Breast epithelium (tissue), 4 donors: ENCODE results near the gene CEACAM3. TPM values are rescaled to one million over a fixed set of nuclear protein-coding genes. Genes with fewer than 3 reads are reported as not detected.
"Not testable (repeated sequence)": the region's sequence is repeated elsewhere in the genome, so short reads cannot be mapped to it uniquely, and the experiment has no call there.

Experiments used
- DNase-seq, 2 donors: peaks; one replicate each; pipeline ENCODE4 v3.0.0-alpha.2; 2019; ENCODE audit warnings: low spot score in 2 of 2
- H3K27ac ChIP-seq, 2 donors: fragments of 200-600 bp; sonication (generic) in 1 of 2; one replicate each; pipeline ENCODE4 v1.5.1; 2016 to 2019; ENCODE audit warnings: mild to moderate bottlenecking in 1 of 2
- H3K27me3 ChIP-seq, 2 donors: fragments of 200-600 bp; sonication (generic) in 1 of 2; one replicate each; pipeline versions ENCODE4 v1.5.1 to v1.6.0; 2017 to 2019; ENCODE audit warnings: control low read depth in 1 of 2, mild to moderate bottlenecking in 1 of 2
- H3K36me3 ChIP-seq: fragments of 200-600 bp; one replicate; pipeline ENCODE4 v1.5.1; 2019
- H3K4me1 ChIP-seq, 2 donors: fragments of 200-600 bp; sonication (generic); one replicate each; pipeline ENCODE4 v1.5.1; 2016 to 2019; ENCODE audit warnings: control low read depth in 1 of 2
- H3K4me3 ChIP-seq, 3 donors: fragments of 200-600 bp; sonication (generic); 1 replicate in 2 of 3; 2 replicates in 1 of 3; pipeline ENCODE4 v1.5.1; 2016 to 2019; ENCODE audit warnings: mild to moderate bottlenecking in 3 of 3, moderate library complexity in 2 of 3
- H3K9me3 ChIP-seq, 2 donors: fragments of 200-600 bp; sonication (generic) in 1 of 2; one replicate each; pipeline ENCODE4 v1.5.1; 2016 to 2019; ENCODE audit warnings: control low read depth in 1 of 2
- POLR2A ChIP-seq: fragments of 450-650 bp; IDR thresholded peaks from one replicate; pipeline ENCODE4 v1.6.1; 2016; ENCODE audit warnings: antibody characterized with exemption, mild to moderate bottlenecking, moderate library complexity
- POLR2AphosphoS5 ChIP-seq, 3 donors: sonication (generic); formaldehyde crosslinking; IDR thresholded peaks; one replicate each; pipeline ENCODE4 v1.6.1; 2017; ENCODE audit warnings: antibody characterized with exemption in 3 of 3
- intact Hi-C: fragments of 100-400 bp; cut with DNase I; formaldehyde crosslinking; loops from one replicate; pipeline ENCODE4 v1.15.1; 2023; ENCODE audit warnings: low total_unique reads
- total RNA-seq, 3 donors: library from RNA; depleted of rRNA; stranded (reverse); fragments of >200 nt; gene quantifications; one replicate each; pipeline ENCODE4 v1.1.0, GENCODE V29; 2016
- TF ChIP-seq, protein P1 (sequence below), 3 donors: fragments of 450-650 bp; IDR thresholded peaks; one replicate each; pipeline ENCODE4 v1.5.1; 2016 to 2017; ENCODE audit warnings: antibody characterized with exemption in 3 of 3, mild to moderate bottlenecking in 3 of 3, moderate library complexity in 3 of 3

The CEACAM3 gene
- total RNA-seq, 3 donors from 2014 or later: 0.64 TPM; not detected in 2

GRCh38 chr19:41784312-41784711 lies 12.1 kb upstream of the CEACAM3 start:
- Histone ChIP-seq H3K4me1 (no peaks in the 10 kb centered on the region), H3K36me3 (no peaks in the 10 kb centered on the region), H3K9me3 (no peaks in the 10 kb centered on the region), H3K27ac (peak overlapping the region; percentile 14 to 17), H3K27me3 (peaks cover 0 to 22% of the 10 kb centered on the region in 2 donors), H3K4me3 (no peak overlapping the region)
- no peak for TF ChIP-seq POLR2A
- TF ChIP-seq, protein P1, sequence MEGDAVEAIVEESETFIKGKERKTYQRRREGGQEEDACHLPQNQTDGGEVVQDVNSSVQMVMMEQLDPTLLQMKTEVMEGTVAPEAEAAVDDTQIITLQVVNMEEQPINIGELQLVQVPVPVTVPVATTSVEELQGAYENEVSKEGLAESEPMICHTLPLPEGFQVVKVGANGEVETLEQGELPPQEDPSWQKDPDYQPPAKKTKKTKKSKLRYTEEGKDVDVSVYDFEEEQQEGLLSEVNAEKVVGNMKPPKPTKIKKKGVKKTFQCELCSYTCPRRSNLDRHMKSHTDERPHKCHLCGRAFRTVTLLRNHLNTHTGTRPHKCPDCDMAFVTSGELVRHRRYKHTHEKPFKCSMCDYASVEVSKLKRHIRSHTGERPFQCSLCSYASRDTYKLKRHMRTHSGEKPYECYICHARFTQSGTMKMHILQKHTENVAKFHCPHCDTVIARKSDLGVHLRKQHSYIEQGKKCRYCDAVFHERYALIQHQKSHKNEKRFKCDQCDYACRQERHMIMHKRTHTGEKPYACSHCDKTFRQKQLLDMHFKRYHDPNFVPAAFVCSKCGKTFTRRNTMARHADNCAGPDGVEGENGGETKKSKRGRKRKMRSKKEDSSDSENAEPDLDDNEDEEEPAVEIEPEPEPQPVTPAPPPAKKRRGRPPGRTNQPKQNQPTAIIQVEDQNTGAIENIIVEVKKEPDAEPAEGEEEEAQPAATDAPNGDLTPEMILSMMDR (IDR thresholded peaks at IDR 0.05): no peak
- no peak for TF ChIP-seq POLR2AphosphoS5 (IDR thresholded peaks at IDR 0.05)
- intact Hi-C loops: no loop called here
- DNase-seq: no peak

DNA sequence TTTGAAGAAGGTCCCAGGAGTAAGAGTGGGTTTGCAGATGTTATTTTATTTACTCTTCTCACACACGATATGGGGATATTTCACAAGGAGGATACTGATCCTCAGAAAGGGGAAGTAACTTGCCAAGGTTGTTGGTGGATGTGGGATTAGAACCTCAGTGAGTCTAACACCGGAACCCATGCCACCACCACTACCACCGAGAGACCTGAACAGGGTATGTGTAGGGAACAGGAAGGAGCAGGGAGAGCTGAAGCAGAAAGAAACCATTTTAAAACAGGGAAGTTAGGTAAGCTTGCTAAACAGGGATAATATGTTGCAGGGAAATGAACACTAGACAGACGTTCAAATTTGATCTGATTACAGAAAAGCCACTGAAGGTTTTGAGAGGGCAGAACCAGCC lies 11.6 kb upstream of the CEACAM3 start:
- H3K27me3 ChIP-seq: peaks cover 0 to 22% of the 10 kb centered on the region in 2 donors
- TF ChIP-seq, protein P1 (IDR thresholded peaks at IDR 0.05): no peak
- TF ChIP-seq POLR2AphosphoS5 (IDR thresholded peaks at IDR 0.05) (no peak), POLR2A (no peak)
- no peak for DNase-seq

GRCh38 chr19:41785653-41786052 lies 10.7 kb upstream of the CEACAM3 start:
- DNase-seq: peak; percentile 33 to 63
- Histone ChIP-seq H3K27me3 (peaks cover 0 to 22% of the 10 kb centered on the region in 2 donors), H3K4me3 (no peak overlapping the region), H3K27ac (peak overlapping the region in 1 of 2 donors; percentile 17), H3K4me1 (no peaks in the 10 kb centered on the region), H3K9me3 (no peaks in the 10 kb centered on the region), H3K36me3 (no peaks in the 10 kb centered on the region)
- TF ChIP-seq, protein P1 (IDR thresholded peaks at IDR 0.05): peak; percentile 44 to 88 (median 69)
- TF ChIP-seq POLR2A (no peak), POLR2AphosphoS5 (IDR thresholded peaks at IDR 0.05) (no peak)
- intact Hi-C loops: no loop called here

More for the DNA sequence above, 11.6 kb upstream of the CEACAM3 start:
- H3K36me3 ChIP-seq: no peaks in the 10 kb centered on the region
- no peak overlapping the region for H3K4me3 ChIP-seq
- no peaks in the 10 kb centered on the region for H3K9me3 ChIP-seq
- H3K4me1 ChIP-seq: no peaks in the 10 kb centered on the region
- peak overlapping the region; percentile 14 to 17 for H3K27ac ChIP-seq
- intact Hi-C loops: no loop called here

- intact Hi-C loops: no loop called here
- Histone ChIP-seq H3K27me3 (peaks cover 0 to 22% of the 10 kb centered on the region in 2 donors), H3K27ac (no peak overlapping the region), H3K36me3 (no peaks in the 10 kb centered on the region), H3K4me1 (no peaks in the 10 kb centered on the region), H3K9me3 (no peaks in the 10 kb centered on the region), H3K4me3 (no peak overlapping the region)
- TF ChIP-seq, protein P1 (IDR thresholded peaks at IDR 0.05): no peak
- no peak for TF ChIP-seq POLR2AphosphoS5 (IDR thresholded peaks at IDR 0.05)
- TF ChIP-seq POLR2A: no peak
- no peak for DNase-seq
Observed at GRCh38 chr19:41787055-41787454, 9.3 kb upstream of the CEACAM3 start.

DNA sequence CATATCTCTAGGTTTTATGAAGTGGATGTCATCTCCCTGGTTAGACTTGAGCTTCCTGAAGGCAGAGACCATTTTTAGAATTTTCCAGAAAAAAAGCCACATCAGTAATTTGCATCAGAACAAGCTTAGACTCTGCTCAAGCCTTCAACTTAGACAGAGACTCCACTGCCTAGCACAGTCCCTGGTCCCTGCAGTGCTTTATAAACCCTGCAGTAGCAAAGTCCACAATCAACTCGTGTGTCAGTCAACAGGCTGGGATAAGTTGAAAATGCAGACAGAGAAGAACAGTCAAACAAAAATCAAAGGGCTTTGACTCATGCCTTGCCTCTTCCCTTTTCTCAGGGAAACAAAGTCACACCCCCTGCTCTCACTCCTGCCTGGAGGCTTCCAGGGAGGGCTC lies 7.9 kb upstream of the CEACAM3 start:
- H3K9me3 ChIP-seq, H3K4me1 ChIP-seq, H3K27ac ChIP-seq, H3K36me3 ChIP-seq, intact Hi-C loops, H3K4me3 ChIP-seq, DNase-seq: not testable (repeated sequence)
- H3K27me3 ChIP-seq: peaks cover 0 to 17% of the 10 kb centered on the region in 2 donors

- intact Hi-C loops: not testable (repeated sequence)
Observed at GRCh38 chr19:41789053-41789452, 7.3 kb upstream of the CEACAM3 start.

More at GRCh38 chr19:41789053-41789452, 7.3 kb upstream of the CEACAM3 start:
- Histone ChIP-seq H3K27me3 (peaks cover 0 to 17% of the 10 kb centered on the region in 2 donors), H3K27ac (peak overlapping the region in 1 of 2 donors; percentile 30)
- H3K9me3 ChIP-seq, DNase-seq, H3K4me3 ChIP-seq, H3K36me3 ChIP-seq, H3K4me1 ChIP-seq: not testable (repeated sequence)
